ENCODE data around the gene HADHB. TPM values are rescaled to one million over a fixed set of nuclear protein-coding genes. Genes with fewer than 3 reads are reported as not detected.
"Not testable (repeated sequence)": the region's sequence is repeated elsewhere in the genome, so short reads cannot be mapped to it uniquely, and the experiment has no call there.

HADHB gene
- total RNA-seq, 3 donors from 2014 or later: 144 to 186 (median 149) TPM

DNA sequence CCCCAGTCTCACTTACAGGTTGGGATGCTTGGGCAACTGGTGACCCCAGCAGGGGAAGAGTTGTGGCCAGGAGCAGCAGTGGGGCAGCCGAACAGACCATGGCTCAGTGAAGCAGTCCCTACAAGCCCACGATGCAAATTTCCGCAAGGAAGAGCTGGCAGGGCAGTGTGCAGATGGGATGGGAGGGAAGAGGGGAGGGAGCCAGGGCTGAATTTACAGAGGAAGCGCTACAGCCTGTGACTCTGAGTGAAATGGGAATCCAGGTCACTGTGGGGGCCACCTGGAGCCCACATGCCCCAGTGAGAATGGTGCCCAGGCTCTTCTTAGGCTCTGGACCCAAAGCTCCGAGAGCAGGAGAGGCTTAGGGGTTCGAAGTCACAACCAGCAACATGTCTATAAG lies 74.2 kb downstream of the HADHB start:
- TF ChIP-seq, protein P1, sequence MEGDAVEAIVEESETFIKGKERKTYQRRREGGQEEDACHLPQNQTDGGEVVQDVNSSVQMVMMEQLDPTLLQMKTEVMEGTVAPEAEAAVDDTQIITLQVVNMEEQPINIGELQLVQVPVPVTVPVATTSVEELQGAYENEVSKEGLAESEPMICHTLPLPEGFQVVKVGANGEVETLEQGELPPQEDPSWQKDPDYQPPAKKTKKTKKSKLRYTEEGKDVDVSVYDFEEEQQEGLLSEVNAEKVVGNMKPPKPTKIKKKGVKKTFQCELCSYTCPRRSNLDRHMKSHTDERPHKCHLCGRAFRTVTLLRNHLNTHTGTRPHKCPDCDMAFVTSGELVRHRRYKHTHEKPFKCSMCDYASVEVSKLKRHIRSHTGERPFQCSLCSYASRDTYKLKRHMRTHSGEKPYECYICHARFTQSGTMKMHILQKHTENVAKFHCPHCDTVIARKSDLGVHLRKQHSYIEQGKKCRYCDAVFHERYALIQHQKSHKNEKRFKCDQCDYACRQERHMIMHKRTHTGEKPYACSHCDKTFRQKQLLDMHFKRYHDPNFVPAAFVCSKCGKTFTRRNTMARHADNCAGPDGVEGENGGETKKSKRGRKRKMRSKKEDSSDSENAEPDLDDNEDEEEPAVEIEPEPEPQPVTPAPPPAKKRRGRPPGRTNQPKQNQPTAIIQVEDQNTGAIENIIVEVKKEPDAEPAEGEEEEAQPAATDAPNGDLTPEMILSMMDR (IDR thresholded peaks at IDR 0.05): no peak
- ATAC-seq (no peak), DNase-seq (no peak)
- Histone ChIP-seq H3K36me3 (ENCODE audit: low read depth) (no peaks in the 10 kb centered on the region), H3K4me3 (no peak overlapping the region), H3K4me1 (ENCODE audit: low read depth) (no peaks in the 10 kb centered on the region), H3K9me3 (no peaks in the 10 kb centered on the region)
- intact Hi-C loops (cut with DNase I, micrococcal nuclease): no loop called here

GRCh38 chr2:26324479-26324878 lies 79.7 kb downstream of the HADHB start:
- H3K36me3 ChIP-seq (ENCODE audit: low read depth); H3K9me3 ChIP-seq; ATAC-seq; intact Hi-C loops (cut with DNase I, micrococcal nuclease); H3K4me1 ChIP-seq (ENCODE audit: low read depth); H3K4me3 ChIP-seq; DNase-seq: not testable (repeated sequence)

DNA sequence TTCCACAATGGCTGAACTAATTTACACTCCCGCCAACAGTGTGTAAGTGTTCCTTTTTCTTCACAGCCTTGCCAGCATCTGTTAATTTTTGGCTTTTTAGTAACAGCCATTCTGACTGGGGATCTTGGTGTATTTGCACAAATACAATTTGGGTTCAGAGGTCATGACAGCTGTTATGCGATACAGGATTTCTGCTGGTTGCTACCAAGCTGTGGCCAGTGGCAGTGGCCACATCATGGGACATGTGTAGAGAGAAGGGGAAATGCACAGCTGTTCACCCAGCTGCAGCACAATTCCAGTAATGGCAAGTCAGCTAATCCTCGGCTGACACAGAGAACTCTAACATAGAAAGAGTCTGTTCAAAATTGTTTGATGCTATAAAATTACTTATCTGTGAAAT lies 80.2 kb downstream of the HADHB start:
- no peaks in the 10 kb centered on the region for H3K9me3 ChIP-seq
- DNase-seq (no peak), ATAC-seq (no peak)
- no peaks in the 10 kb centered on the region for H3K36me3 ChIP-seq (ENCODE audit: low read depth)
- TF ChIP-seq, protein P1 (IDR thresholded peaks at IDR 0.05): no peak
- intact Hi-C loops (cut with DNase I, micrococcal nuclease): no loop called here
- H3K4me1 ChIP-seq (ENCODE audit: low read depth): no peaks in the 10 kb centered on the region
- H3K4me3 ChIP-seq: no peak overlapping the region

DNA sequence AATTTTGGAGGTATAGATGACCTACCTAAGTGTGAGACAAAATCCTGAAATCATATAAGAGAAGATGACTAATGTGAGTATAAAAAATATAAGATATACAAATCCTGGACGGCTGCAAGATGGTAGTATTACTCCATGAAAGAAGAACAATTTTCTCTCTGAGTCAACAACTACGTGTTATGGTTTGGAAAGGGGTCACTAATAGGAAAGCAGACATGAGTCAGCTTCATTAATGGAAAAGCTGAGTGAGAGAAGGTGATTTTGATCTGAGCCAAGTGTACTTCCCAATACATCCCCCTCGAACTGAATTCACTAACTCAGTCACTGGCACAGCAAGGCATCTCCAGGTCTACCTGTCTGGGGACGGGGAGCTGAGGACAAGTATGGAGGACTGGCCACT lies 81.1 kb downstream of the HADHB start:
- ATAC-seq: no peak
- TF ChIP-seq, protein P1 (IDR thresholded peaks at IDR 0.05): no peak
- no peak for DNase-seq

DNA sequence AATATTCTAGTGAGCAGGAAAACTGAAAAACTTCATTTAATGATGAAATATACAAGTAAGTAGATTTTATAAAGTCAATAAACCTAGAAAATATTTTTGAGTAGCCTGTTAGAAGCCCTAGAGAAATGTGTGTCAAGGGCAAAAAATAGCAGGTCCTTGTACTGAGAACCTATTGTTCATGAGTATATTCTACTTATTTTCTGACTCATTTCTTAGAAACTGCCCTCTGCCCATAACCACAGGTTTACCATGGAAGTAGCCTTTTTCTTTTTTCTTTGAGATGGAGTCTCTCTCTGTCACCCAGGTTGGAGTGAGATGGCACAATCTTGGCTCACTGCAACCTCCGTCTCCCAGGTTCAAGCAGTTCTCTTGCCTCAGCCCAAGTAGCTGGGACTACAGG lies 81.8 kb downstream of the HADHB start:
- intact Hi-C loops (cut with DNase I, micrococcal nuclease): no loop called here
- H3K4me1 ChIP-seq (ENCODE audit: low read depth): no peaks in the 10 kb centered on the region
- no peaks in the 10 kb centered on the region for H3K36me3 ChIP-seq (ENCODE audit: low read depth)
- ATAC-seq (no peak), DNase-seq (no peak)
- TF ChIP-seq, protein P1 (IDR thresholded peaks at IDR 0.05): no peak
- no peak overlapping the region for H3K4me3 ChIP-seq
- H3K9me3 ChIP-seq: no peaks in the 10 kb centered on the region

More for the DNA sequence above, 81.1 kb downstream of the HADHB start:
- intact Hi-C loops (cut with DNase I, micrococcal nuclease): no loop called here
- H3K36me3 ChIP-seq (ENCODE audit: low read depth): no peaks in the 10 kb centered on the region
- no peaks in the 10 kb centered on the region for H3K9me3 ChIP-seq
- H3K4me1 ChIP-seq (ENCODE audit: low read depth): no peaks in the 10 kb centered on the region
- H3K4me3 ChIP-seq: no peak overlapping the region

DNA sequence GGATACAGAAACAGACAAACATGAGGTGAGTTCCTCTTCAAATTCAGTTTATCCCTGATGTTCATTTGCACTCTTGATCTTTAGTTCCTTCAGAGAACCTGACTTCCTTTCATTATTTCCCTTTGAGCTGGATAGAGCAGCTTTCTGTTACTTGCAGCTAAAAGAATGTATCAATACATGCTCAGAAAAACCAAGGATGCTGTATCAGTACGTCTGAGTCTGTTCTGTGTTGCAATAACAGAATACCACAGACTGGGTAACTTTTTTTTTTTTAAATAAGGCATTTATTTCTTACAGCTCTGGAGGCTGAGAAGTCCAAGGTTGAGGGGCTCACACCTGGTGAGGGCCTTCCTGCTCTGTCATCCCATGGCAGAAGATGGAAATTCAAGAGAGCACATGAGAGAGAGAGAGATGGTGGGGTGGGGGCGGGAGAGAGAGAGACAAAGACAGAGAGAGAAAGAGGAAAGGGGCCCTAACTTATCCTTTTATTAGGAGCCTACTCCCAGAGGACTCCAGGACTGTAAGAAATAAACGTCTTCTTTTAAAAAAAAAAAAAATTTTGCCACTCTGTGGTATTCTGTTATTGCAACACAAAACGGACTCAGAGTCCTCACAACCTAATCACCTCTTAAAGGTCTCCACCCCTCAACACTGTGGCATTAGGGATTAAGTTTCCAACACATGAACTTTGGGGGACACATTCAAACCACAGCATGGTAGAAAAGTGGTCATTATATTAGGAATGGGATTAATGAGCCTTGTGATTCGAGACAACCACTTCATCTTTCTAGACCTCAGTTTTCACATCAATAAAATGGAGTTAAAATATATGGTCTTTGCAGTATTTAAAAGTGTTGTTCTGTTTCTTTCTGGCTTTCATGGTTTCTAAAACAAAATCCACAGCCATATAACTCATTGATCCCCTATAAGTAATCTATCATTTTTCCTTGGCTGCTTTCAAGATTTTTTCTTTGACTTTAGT lies 82.8 kb downstream of the HADHB start:
- H3K36me3 ChIP-seq (ENCODE audit: low read depth): no peaks in the 10 kb centered on the region
- H3K4me3 ChIP-seq: no peak overlapping the region
- intact Hi-C loops (cut with DNase I, micrococcal nuclease): no loop called here
- no peaks in the 10 kb centered on the region for H3K4me1 ChIP-seq (ENCODE audit: low read depth)
- H3K9me3 ChIP-seq: no peaks in the 10 kb centered on the region
- TF ChIP-seq, protein P1 (IDR thresholded peaks at IDR 0.05): no peak
- DNase-seq (no peak), ATAC-seq (no peak)

DNA sequence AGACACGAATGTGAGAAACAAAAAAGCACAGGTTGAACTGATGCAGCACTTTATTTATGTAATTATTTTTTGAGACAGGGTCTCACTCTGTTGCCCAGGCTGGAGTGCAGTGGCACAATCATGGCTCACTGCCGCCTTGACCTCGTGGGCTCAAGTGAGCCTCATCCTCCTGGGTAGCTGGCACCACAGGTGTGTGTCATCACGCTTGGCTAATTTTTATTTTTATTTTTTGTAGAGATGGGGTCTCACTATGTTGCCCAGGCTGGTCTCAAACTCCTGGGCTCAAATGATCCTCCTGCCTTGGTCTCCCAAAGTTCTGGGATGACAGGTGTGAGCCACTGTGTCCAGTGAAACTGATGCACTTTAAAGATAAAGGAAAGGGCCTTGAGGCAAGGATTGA lies 84.3 kb downstream of the HADHB start:
- H3K36me3 ChIP-seq (ENCODE audit: low read depth); intact Hi-C loops (cut with DNase I, micrococcal nuclease); DNase-seq; H3K9me3 ChIP-seq; H3K4me1 ChIP-seq (ENCODE audit: low read depth); ATAC-seq; H3K4me3 ChIP-seq: not testable (repeated sequence)

All from mucosa of descending colon (tissue), 3 donors.